GM12875 (cell line): Measurements from ENCODE around the gene SCUBE3.

Experiments used
- H3K4me3 ChIP-seq: one replicate; pipeline ENCODE4 v1.5.1; 2011; ENCODE audit warnings: low read depth, low read length, control low read depth
- CTCF ChIP-seq: IDR thresholded peaks from 2 replicates; pipeline ENCODE4 v1.5.1; 2011; ENCODE audit warnings: low read depth, mild to moderate bottlenecking, control low read depth, inconsistent platforms, low read length, moderate library complexity, borderline replicate concordance; ENCODE audit not compliant: insufficient read depth

Gene SCUBE3

GRCh38 chr6:35291491-35291890 is 77.7 kb downstream of the SCUBE3 start:
- TF ChIP-seq CTCF: no peak
- no peak overlapping the region for H3K4me3 ChIP-seq

- no peak for TF ChIP-seq CTCF
These were observed 78.7 kb downstream of the SCUBE3 start for GRCh38 chr6:35292494-35292893.

GRCh38 chr6:35293681-35294080 is 79.9 kb downstream of the SCUBE3 start:
- H3K4me3 ChIP-seq: no peak overlapping the region
- TF ChIP-seq CTCF: no peak

More at GRCh38 chr6:35292494-35292893, 78.7 kb downstream of the SCUBE3 start:
- no peak overlapping the region for H3K4me3 ChIP-seq

- peak; percentile 84 for TF ChIP-seq CTCF
- H3K4me3 ChIP-seq: no peak overlapping the region
These were observed 80.7 kb downstream of the SCUBE3 start for GRCh38 chr6:35294308-35294945.

- no peak overlapping the region for H3K4me3 ChIP-seq
- TF ChIP-seq CTCF: no peak
These were observed 81.3 kb downstream of the SCUBE3 start for GRCh38 chr6:35295036-35295435.

GRCh38 chr6:35295521-35296315 is 82.0 kb downstream of the SCUBE3 start:
- H3K4me3 ChIP-seq: no peak overlapping the region
- no peak for TF ChIP-seq CTCF
